GM19023 (cell line): ENCODE results near the gene ZNF207.
"Not testable (repeated sequence)": the region's sequence is repeated elsewhere in the genome, so short reads cannot be mapped to it uniquely, and the experiment has no call there.

Source experiments
- ATAC-seq: cut with Tn5 transposase; IDR thresholded peaks from one replicate; pipeline ENCODE4 v1.9.1; 2021; ENCODE audit warnings: mild to moderate bottlenecking, moderate library complexity; ENCODE audit not compliant: unreplicated experiment

ZNF207 gene

DNA sequence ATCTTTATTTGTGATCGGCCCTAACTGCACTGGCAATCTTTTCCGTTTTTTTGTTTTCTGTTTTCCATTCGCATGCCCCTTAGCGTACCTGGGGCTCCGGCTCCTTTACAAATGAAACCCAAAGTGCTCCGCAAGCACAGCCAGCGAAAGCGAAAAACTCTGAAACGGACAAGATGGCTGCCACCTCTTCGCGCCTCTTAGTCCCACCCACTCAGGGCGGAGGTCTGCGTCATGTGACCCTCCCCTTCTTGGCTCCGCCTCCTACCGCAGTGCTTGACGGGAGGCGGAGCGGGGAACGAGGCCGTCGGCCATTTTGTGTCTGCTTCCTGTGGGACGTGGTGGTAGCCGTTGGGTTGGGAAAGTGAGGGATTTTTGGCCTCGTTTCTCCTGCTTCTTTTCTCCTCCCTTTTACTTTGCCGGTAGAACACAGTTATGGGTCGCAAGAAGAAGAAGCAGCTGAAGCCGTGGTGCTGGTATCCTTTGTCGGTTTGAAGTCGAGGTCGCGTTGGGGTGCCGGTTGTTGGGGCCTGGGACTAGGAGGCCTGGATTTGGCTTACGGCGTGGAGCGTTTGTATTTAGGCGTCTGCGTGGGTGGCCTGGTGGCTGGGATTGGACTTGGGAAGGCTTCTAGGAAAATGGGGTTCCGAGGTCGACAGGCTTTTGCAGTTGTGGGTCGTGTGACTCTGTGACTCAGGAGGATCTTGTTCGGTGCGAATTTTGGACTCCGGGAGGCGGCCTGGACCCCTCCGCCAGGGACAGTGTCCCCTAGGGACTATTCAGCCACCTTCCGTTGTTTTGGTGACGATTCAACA, at the start of gene ZNF207:
Gene ZNF207, plus strand, starts transcription at position 304 of the 812 bp plus-strand sequence. Its CDS starts 129 bp downstream, at position 433.
- peak; percentile 87 for ATAC-seq

DNA sequence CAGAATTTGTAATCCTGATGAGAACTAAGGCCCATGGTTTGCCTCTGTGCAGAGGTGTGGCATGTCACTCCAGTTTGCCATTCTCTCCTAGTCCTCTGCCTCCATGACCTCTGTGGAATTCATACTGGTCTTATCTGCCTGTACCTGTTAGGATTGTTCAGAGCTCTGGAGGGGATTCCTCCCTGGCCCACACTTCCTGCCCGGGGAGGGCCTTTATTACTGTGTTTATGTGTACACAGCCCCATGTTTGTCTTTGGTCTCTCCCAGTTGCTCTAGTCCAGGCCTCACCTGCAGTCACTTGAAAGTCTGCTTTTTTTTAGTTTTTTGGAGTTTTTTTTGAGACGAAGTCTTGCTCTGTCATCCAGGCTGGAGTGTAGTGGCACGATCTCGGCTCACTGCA, 47.9 kb upstream of the ZNF207 start:
- no peak for ATAC-seq

DNA sequence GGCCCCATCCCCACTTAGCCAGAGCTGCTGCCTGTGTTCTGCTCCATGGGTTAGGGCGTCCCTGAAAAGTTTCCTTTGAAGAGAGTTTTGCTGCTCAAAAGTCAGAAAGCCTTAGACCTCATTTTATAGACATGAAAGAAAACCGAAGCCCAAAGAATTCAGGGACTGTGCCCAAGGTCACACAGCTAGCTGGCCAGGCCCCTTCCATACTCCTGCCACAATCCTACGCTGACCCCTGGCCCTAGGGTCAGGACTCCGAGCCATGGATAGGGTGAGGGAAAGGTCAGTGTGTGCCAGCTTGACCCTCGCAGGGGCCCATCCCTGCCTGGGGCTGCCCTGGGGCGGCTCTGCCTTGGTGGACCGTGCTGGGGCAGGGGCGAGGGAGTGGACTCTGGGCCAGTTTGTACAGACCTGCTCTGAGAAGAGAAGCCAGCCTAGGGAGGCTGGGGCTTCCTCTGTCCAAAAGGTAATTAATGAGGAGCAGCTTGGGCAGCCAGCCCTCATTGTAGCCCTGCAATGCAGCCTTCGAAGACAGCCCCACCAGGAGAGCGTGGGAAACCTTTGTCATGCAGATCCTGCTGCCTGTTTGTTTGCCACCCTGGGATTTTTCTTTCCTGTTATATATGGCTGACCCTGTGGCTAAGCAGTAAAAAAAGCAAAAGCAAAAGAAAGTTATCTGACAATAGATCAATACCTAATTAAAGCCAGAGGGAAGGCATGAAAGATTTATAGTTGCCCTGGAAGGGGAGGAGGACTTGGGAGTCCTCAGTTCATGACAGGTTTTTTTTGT, 46.9 kb upstream of the ZNF207 start:
- no peak for ATAC-seq

DNA sequence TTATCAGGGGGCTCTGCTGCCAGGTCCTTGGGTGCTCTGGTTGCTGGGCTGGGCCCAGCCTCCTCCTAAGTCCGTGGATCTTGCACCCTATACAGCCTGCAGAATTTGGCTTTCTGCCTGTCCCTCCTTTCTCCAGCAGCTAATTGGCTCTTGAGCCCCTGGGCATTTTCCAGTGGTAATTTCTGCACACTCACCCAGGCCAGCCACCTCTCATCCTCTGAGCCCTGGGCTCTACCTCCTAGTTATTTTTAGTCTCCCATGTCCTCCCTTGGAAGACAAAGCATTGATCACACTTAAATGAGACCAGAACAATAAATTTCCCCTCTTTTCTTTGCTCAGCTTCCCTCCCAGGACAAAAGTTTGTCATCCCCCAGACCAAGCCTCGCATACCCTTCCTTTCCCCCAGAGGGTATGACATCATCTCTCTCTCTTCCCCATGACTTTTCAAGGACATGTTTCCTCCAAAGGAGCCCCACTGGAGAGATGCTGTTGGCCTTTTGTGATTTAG, 46.1 kb upstream of the ZNF207 start:
- ATAC-seq = no peak

DNA sequence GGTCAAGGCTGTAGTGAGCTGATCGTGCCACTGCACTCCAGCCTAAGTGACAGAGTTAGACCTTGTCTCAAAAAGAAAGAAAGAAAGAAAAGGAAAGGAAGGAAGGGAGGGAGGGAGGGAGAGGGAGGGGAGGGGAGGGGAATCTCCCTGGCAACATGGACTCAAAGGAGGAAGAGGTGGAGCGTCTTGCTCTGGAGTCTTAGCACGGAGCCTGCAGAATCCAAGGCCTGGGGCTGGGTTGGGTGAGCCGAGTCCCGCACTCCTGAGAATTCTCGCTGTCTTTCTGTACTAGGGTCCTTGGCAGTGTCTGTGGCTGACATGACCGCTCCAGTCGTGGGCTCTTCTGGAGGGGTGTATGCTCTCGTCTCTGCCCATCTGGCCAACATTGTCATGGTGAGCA, 44.9 kb upstream of the ZNF207 start:
- ATAC-seq = no peak

DNA sequence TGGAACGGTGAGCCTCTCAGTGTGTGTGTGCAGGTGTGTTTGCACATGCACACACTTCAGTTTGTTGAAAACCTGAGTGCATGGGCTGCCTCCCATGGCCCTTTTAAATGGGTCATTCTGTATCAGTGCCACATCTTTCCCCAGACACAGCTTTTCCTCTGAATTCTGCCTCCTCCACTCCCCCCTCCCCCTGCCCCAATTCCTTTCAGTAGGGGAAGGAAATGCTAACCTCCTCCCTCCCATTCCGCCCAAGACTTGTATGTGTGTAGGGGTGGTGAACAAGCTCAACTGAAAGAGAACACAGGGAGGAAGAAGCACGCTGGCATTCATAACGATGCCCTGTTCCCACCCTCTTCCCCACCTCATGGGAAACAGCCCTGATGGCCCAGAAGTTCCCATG, 42.3 kb upstream of the ZNF207 start:
- ATAC-seq = no peak

DNA sequence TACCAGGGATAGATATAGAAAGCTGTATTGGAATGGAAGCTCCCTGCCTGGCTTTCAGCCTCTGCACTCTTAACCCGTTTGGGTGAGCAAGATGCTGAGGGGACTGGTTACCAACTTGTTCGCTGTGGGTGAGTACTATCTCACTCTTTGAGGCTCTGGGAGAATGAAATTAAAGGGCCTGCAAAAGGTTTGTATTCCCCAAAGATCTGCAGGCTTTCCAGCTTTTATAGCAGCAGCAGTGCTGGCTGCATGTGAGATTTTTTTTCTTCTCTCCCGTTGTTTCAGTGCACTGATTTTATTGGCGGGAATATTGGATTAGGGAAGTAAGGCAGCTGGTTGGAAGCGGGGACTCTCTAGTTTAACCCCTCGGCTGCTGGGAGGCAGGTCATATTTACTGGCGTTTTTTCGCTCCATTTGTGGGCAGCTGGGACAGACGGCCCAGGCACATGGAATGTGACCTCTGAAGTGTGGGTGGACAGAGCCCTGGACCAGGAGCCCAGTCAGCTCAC, 38.9 kb upstream of the ZNF207 start:
- ATAC-seq = no peak

DNA sequence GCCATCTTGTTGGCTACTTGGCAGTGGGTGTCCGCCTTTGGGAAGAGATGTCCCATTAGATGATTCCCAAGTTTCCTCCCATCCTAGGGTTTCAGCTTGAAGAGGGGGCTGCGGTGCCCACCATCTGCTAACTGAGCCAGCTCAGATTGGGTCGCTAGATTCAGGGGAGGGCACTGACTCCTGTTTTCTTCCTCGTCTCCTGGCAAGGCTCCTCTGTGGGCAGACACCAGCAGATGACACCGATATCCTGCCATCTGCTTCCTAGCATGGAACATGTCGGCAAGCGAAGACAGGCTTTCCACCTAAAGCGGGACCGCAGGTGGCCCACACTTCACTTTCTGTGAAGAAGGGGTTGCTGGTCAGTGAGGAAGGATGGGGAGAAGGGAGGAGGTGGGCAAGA, 35.3 kb upstream of the ZNF207 start:
- no peak for ATAC-seq

DNA sequence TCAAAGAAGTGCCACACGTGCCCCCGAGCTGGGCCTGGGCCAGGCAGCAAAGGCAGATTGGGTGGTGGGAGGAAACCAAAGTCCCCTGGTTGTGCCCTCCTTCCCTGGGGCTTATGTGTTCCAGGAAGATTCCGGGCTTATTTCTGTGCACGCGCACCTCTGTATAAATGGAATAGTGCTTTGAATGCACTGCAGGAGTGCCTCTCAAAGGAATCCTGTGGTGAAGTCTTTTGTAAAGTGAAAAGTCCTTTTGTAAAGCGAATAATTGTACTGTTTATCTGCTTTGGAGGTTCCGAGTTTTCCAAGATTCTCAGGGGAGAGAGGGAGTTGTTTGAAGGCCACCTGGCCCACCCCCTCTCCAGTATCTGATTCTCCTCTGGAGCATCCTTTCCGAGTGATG, 34.8 kb upstream of the ZNF207 start:
- no peak for ATAC-seq

DNA sequence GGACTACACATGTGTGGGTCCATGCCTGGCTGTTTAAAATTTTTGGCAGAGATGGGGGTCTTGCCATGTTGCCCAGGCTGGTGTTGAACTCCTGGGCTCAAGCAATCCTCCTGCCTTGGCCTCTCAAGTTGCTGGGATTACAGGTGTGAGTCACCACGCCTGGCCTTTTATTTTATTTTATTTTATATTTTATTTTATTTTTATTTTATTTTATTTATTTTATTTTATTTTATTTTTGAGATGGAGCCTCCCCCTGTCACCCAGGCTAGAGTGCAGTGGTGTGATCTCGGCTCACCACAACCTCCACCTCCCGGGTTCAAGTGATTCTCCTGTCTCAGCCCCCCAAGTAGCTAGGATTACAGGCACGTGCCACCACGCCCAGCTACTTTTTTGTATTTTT, 33.3 kb upstream of the ZNF207 start:
- ATAC-seq = not testable (repeated sequence)

DNA sequence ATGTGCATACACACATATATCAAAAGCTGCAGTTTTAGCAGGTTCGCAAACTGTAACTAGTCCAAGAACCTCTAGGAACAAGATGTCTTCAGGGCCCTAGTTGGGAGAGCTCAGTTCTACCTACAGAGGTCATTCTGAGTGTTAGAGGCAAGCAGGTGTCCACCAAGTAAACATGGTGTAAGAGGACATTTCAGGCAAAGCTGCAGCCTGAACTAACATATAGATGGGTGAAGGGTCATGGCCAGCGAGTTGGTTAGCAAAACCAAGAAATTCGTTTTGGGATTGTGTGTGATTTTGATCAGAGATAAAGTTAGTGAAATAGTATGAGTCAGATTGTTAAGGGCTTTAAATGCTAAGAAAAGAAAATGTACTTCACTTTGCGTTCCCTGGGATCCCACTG, 32.6 kb upstream of the ZNF207 start:
- no peak for ATAC-seq

DNA sequence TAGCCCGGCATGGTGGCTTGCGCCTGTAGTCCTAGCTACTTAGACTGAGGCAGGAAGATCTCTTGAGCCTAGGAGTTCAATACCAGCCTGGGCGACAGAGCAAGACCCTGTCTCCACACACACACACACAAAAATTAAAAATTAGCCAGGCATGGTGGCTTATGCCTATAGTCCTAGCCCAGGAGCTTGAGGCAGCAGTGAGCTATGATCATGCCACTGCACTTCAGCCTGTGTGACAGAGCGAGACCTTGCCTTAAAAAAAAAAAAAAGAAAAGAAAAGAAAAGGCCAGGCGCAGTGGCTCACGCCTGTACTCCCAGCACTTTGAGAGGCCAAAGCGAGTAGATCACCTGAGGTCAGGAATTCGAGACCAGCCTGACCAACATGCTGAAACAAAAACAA, 31.9 kb upstream of the ZNF207 start:
- ATAC-seq = no peak

DNA sequence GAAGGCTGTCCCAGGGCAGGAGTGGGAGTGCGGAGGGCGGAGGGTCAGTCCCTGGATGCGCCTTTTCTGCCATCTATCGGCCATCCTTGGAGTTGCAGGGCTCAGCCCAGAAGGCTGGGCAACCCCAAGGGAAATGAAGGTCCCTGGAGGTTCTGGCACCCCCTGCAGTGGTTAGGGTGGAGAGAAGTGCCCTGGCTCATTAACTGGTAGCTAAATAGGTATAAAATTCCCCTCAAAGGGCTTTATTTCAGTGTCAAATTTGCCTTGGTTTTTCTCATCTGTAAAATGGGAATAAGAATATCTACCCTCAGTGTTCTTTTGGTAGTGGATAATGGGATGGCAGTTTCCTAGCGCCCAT, 30.4 kb upstream of the ZNF207 start:
- ATAC-seq = peak; percentile 67

DNA sequence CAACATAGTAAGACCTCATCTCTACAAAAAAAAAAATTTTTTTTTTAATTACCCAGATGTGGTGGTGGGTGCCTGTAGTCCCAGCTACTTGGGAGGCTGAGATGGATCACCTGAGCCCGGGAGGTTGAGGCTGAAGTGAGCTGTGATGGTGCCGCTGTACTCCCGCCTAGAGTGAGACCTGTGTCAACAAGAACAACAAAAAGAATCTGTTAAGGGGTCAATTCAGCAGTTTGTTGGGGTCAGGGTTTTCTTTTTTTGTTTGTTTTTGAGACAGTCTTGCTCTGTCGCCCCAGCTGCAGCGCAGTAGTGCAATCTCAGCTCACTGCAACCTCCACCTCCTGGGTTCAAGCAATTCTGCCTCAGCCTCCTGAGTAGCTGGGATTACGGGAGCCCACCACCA, 29.9 kb upstream of the ZNF207 start:
- ATAC-seq = not testable (repeated sequence)

DNA sequence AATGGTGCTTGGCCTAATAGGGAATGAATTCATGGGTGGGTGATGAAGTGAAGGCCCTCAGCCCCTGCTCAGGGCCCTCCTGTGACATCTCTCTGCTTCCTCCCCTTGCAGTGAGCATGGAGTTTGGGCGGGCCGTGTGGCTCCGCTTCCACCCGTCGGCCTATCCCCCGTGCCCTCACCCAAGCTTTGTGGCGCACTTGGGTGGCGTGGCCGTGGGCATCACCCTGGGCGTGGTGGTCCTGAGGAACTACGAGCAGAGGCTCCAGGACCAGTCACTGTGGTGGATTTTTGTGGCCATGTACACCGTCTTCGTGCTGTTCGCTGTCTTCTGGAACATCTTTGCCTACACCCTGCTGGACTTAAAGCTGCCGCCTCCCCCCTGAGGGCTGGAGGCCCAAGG, 29.1 kb upstream of the ZNF207 start:
- no peak for ATAC-seq

DNA sequence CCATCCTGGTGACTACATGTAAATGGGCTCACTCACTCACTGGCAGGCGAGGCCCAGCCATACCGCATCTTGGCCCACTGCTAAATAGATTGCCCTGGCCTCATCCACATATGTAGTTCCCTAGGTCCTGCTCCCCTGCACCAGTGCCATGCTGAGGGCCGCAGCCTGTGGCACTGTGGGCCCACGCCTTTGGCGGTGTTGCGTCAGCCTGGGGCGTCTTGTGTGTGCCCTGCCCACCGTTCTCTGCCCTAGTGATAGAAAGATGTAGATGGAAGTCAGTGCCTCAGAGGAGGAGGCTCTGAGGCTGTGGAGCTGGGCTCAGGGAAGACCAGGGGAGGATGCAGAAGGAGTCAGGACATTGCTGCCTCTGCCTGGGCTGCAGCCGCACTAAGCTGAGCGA, 26.9 kb upstream of the ZNF207 start:
- no peak for ATAC-seq

DNA sequence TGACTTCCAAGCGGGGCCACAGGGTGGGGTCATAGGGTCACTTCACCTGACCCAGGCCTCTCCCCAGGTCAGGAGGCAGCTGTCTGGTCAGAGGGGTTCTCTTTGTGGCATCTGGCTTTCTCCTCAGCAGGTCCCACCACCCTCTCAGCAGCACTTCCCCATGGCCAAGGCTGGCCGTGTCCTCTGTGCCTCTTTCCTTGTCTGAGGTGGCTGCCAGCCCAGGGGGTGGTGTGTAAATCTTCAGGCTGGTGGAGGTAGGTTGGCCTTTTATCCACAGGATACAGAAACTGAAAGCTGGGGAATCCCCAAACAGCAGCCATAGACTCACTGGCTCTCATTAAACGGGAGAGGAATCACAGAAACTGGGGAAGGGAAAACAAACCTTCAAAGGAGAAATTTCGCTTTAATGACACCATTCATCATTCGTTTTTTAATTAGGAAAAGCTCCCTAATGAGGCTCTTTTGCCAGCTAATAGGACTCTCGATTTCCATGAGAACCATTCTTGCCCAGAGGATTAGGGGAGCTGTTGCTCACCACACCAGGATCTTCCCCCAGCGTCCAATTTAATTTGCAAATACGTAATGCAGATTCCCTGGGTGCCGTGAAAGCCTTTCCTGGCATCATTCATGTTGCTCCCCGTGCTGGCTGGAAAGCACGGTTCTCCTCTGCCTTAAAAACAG, 26.0 kb upstream of the ZNF207 start:
- ATAC-seq = no peak

DNA sequence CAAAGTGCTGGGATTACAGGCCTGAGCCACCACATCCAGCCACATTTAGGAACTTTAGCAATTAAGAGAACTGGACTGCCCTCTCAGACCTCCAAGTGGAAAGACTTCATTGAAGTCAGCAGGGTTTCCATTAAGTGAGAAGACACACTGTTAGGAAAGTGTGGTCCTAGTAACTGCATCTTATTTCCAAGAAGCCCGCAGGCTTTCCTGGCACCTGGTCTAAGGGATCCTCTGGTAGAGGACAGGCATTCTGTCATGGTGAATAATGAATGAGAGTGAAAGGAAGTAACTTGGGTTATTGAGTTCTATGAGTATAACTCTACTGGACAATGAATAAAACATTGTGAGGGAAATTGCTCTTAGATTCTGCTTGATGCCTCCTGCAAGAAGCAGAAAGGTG, 22.0 kb upstream of the ZNF207 start:
- ATAC-seq = no peak

DNA sequence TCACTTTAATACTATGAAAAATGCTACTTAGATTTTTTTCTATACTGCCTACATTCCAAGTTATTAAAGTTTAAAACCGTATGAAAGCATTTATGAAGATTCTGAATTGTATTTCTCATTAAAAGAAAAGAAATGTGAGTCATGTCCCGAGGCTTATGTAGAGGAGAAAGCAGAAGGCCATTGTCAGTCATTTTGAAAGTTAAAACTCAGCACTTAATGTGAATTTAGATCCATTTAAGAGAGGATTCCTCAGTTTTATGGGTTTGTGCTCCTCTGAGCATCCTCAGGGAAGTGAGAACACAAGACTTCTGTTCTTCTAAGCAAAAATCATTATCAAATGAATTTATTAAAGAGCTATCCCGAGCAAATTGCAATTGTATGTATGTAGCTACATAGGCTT, 19.8 kb upstream of the ZNF207 start:
- no peak for ATAC-seq

DNA sequence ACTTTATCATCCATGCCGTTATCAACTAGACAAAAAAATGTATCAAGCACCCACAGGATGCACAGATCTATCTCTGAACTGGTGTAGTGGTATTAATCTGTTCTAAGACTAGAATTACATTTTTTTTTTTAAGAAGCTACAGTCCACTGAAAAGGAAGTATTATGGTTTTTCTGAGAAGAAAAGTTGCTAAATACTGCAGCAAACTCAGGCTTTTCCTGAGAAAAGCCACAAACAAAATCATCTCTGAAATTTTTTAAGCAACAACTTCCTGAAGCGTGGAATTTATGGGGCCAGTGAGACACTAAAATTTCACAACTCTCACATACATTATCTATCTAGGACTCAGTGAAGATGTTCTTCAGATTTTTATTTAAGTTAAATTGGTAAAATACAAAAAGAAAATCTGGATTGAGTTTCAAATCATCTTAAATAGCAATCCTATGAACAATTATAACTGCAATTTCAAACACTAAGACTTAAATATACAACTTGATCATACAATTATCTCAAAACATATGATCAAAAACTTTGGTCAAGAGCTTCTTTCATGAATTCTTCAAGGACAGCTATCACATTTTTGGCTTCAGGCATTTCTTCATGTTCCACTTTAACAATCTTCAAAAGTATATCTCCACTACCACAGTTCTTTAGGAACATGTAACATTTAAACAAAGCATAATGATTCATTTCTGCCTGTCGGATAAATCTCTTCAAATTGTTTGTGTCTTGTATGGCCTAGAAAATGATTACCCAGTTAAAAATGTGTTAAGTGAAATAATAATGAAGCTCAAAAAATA, 18.5 kb upstream of the ZNF207 start:
- ATAC-seq = no peak

DNA sequence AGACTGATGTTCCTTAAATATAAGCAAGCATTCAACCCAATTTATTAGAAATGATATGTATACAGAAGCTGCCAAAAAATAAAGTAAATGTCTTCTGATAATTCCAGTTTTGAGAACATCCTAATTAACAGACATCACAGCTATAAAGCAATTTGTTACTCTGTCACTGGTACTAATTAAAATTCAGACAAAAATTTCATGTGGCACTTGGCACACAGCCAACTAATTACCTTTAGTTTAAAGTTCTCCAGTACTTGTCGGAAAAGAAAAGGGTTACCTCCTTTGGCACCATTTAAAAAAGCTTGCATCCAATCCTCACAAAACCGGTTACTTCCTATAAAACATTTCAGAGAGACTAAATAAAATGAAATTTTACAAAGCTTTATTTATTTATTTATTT, 16.8 kb upstream of the ZNF207 start:
- ATAC-seq = no peak
